Kidney (tissue), 14 donors: ENCODE results near the gene THSD4. TPM values are rescaled to one million over a fixed set of nuclear protein-coding genes. Genes with fewer than 3 reads are reported as not detected.

Experiments
- DNase-seq, 5 donors: peaks; one replicate each; pipeline ENCODE4 v3.0.0-alpha.2; 2013 to 2020
- FAIRE-seq: peaks from 2 replicates; lab custom pipeline; 2012; peaks lifted over from hg19 to GRCh38; lab: Jason Lieb, UNC
- H3K27ac ChIP-seq, 2 donors: one replicate each; pipeline ENCODE4 v1.7.0; 2013; ENCODE audit warnings: low read depth in 2 of 2, low read length in 2 of 2, inconsistent platforms in 1 of 2
- H3K27me3 ChIP-seq: one replicate; pipeline ENCODE4 v1.7.1; 2013; ENCODE audit warnings: low read length, inconsistent platforms; ENCODE audit not compliant: control insufficient read depth, insufficient read depth
- H3K36me3 ChIP-seq, 3 donors: one replicate each; pipeline versions ENCODE4 v1.7.0 to v1.7.1; 2013; ENCODE audit warnings: low read length in 3 of 3, control low read depth in 1 of 3, inconsistent platforms in 1 of 3; ENCODE audit not compliant: insufficient read depth in 3 of 3, control insufficient read depth in 2 of 3
- H3K4me1 ChIP-seq, 3 donors: one replicate each; pipeline versions ENCODE4 v1.7.0 to v1.7.1; 2013; ENCODE audit warnings: low read length in 3 of 3, inconsistent platforms in 1 of 3, low read depth in 1 of 3; ENCODE audit not compliant: control insufficient read depth in 2 of 3, insufficient read depth in 2 of 3
- H3K4me3 ChIP-seq, 3 donors: one replicate each; pipeline versions ENCODE4 v1.7.0 to v1.8.1; 2013; ENCODE audit warnings: low read length in 3 of 3, control low read depth in 1 of 3, inconsistent platforms in 1 of 3
- H3K9ac ChIP-seq, 3 donors: one replicate each; pipeline versions ENCODE4 v1.7.0 to v1.7.1; 2013; ENCODE audit warnings: low read length in 3 of 3, control low read depth in 1 of 3, inconsistent platforms in 1 of 3
- H3K9me3 ChIP-seq, 3 donors: one replicate each; pipeline versions ENCODE4 v1.7.0 to v1.7.1; 2013; ENCODE audit warnings: low read length in 3 of 3, control low read depth in 1 of 3, inconsistent platforms in 1 of 3; ENCODE audit not compliant: control insufficient read depth in 2 of 3, insufficient read depth in 1 of 3
- CTCF ChIP-seq: IDR thresholded peaks from 3 replicates; pipeline ENCODE4 v1.5.1; 2012; ENCODE audit warnings: mild to moderate bottlenecking, moderate library complexity, borderline replicate concordance; ENCODE audit not compliant: insufficient read depth; ENCODE audit errors: extremely low read depth
- intact Hi-C: fragments of 100-400 bp; cut with DNase I; formaldehyde crosslinking; loops from one replicate; pipeline ENCODE4 v1.11.1; 2022
- polyA plus RNA-seq: library from polyadenylated mRNA; stranded (reverse); fragments of 350-450 nt; fragmentation: Illumina TruSeq; extraction: RNeasy Lipid Tissue Mini Kit (QIAGEN cat#74804); gene quantifications from one replicate; pipeline ENCODE4 v1.2.3, GENCODE V29; 2014; ENCODE audit warnings: low read depth, low replicate concordance; ENCODE audit not compliant: insufficient read depth
- total RNA-seq: library from RNA; stranded (reverse); fragmentation: NEBNext Ultra II Directional; extraction: Animal tissue kit (Norgen Biotek cat#: 25700); gene quantifications from one replicate; pipeline ENCODE4 v1.2.1, GENCODE V29; 2021
- donor health status: control.
- donor health status: control.
- donor health status: control.
- donor health status: control.
- donor health status: control.
- donor health status: DM: yes; HTN: yes; CAD: no.
- donor health status: Normal renal cell carcinoma (clear cell type).

The THSD4 gene
- total and polyA plus RNA-seq, 2 donors from 2014 or later: 9.4 to 36.3 TPM

GRCh38 chr15:71141572-71141971 lies 26.3 kb downstream of the THSD4 start:
- peaks cover 0 to 16% (median 9%) of the 10 kb centered on the region in 3 donors for H3K4me1 ChIP-seq
- H3K9me3 ChIP-seq: no peaks in the 10 kb centered on the region
- no peaks in the 10 kb centered on the region for H3K27me3 ChIP-seq
- H3K27ac ChIP-seq: no peak overlapping the region
- no peak for TF ChIP-seq CTCF
- intact Hi-C loops: no loop called here
- no peak overlapping the region for H3K9ac ChIP-seq
- DNase-seq (no peak), FAIRE-seq (no peak)
- no peaks in the 10 kb centered on the region for H3K36me3 ChIP-seq
- no peak overlapping the region for H3K4me3 ChIP-seq

GRCh38 chr15:71142780-71143179 lies 27.5 kb downstream of the THSD4 start:
- H3K36me3 ChIP-seq: no peaks in the 10 kb centered on the region
- intact Hi-C loops: no loop called here

GRCh38 chr15:71143373-71144310 lies 28.4 kb downstream of the THSD4 start:
- H3K9ac ChIP-seq: no peak overlapping the region
- FAIRE-seq (no peak), DNase-seq (no peak)
- no peaks in the 10 kb centered on the region for H3K9me3 ChIP-seq
- no peak for TF ChIP-seq CTCF
- H3K27me3 ChIP-seq: no peaks in the 10 kb centered on the region
- peaks cover 0 to 11% (median 7%) of the 10 kb centered on the region in 3 donors for H3K4me1 ChIP-seq
- no peak overlapping the region for H3K4me3 ChIP-seq
- no peak overlapping the region for H3K27ac ChIP-seq
- intact Hi-C loops: no loop called here
- H3K36me3 ChIP-seq: no peaks in the 10 kb centered on the region

More at GRCh38 chr15:71142780-71143179, 27.5 kb downstream of the THSD4 start:
- TF ChIP-seq CTCF: no peak
- H3K9ac ChIP-seq: no peak overlapping the region
- peaks cover 0 to 16% (median 7%) of the 10 kb centered on the region in 3 donors for H3K4me1 ChIP-seq
- H3K27me3 ChIP-seq: no peaks in the 10 kb centered on the region
- no peaks in the 10 kb centered on the region for H3K9me3 ChIP-seq
- H3K27ac ChIP-seq: no peak overlapping the region
- FAIRE-seq: no peak
- DNase-seq: no peak
- no peak overlapping the region for H3K4me3 ChIP-seq
